K562 (cell line): Measurements from ENCODE around the gene ATP13A4. TPM values are rescaled to one million over a fixed set of nuclear protein-coding genes. Genes with fewer than 3 reads are reported as not detected.

Experiments
- BRD4 ChIP-seq: fragments of 200-600 bp; sonication (generic); IDR thresholded peaks from 2 replicates; pipeline ENCODE4 v1.6.1; 2017; ENCODE audit warnings: inconsistent platforms
- CBX1 ChIP-seq: sonication (generic); IDR thresholded peaks from 2 replicates; pipeline ENCODE4 v1.6.1; 2016; ENCODE audit warnings: antibody characterized with exemption, low read depth, mild to moderate bottlenecking
- DACH1 ChIP-seq: fragments of 450-650 bp; IDR thresholded peaks from 2 replicates; pipeline ENCODE4 v1.6.1; 2018; ENCODE audit not compliant: partially characterized antibody
- ETV5 ChIP-seq: sonication (generic); formaldehyde crosslinking; IDR thresholded peaks from 2 replicates; pipeline ENCODE4 v1.4.0; 2020; ENCODE audit warnings: low read depth, mild to moderate bottlenecking, missing genetic modification reagents
- MNT ChIP-seq, 2 experiments: fragments of 450-650 bp; conservative IDR thresholded peaks; 2 replicates each; pipeline ENCODE4 v1.6.1; 2017; ENCODE audit warnings: mild to moderate bottlenecking in 2 of 2, moderate library complexity in 2 of 2
- NELFE ChIP-seq: IDR thresholded peaks from 2 replicates; pipeline ENCODE4 v1.6.1; 2011; ENCODE audit warnings: mild to moderate bottlenecking; ENCODE audit not compliant: insufficient read depth, insufficient read length
- NFIX ChIP-seq: fragments of 250-450 bp; sonication (Bioruptor Pico); IDR thresholded peaks from 2 replicates; pipeline ENCODE4 v1.4.0; 2020; ENCODE audit warnings: low read depth, mild to moderate bottlenecking, moderate library complexity
- PHB2 ChIP-seq: fragments of 450-650 bp; IDR thresholded peaks from 2 replicates; pipeline ENCODE4 v1.6.1; 2017; ENCODE audit warnings: low read depth
- PHF20 ChIP-seq: fragments of 450-650 bp; IDR thresholded peaks from 2 replicates; pipeline ENCODE4 v1.6.1; 2018; ENCODE audit not compliant: partially characterized antibody
- PREB ChIP-seq: sonication (generic); formaldehyde crosslinking; IDR thresholded peaks from 2 replicates; pipeline ENCODE4 v1.8.1; 2023; ENCODE audit warnings: mild to moderate bottlenecking, missing genetic modification reagents
- SMAD1 ChIP-seq: fragments of 150-350 bp; IDR thresholded peaks from 2 replicates; pipeline ENCODE4 v1.6.1; 2014; ENCODE audit warnings: low read length, low read depth; ENCODE audit not compliant: partially characterized antibody
- TRIM28 ChIP-seq: fragments of 450-650 bp; IDR thresholded peaks from 2 replicates; pipeline ENCODE4 v1.6.1; 2017
- ZNF174 ChIP-seq: fragments of 250-450 bp; sonication (Bioruptor Pico); IDR thresholded peaks from 2 replicates; pipeline ENCODE4 v1.4.0; 2020; ENCODE audit warnings: mild to moderate bottlenecking
- polyA plus RNA-seq, 8 experiments: library from polyadenylated mRNA; depleted of rRNA in 4 of 8; stranded (reverse) in 5 of 8; unstranded in 3 of 8; fragments of >200 nt; fragmentation: Nextera tagmentation in 2 of 8; fragmentation: Illumina TruSeq in 1 of 8; extraction: Ambion mirVana in 2 of 8; extraction: Trizol in 1 of 8; gene quantifications; 2 replicates each; pipeline versions ENCODE4 v1.2.1 to v1.2.3, GENCODE V29; 2011 to 2014; ENCODE audit warnings: inconsistent platforms in 1 of 8, missing spikeins in 1 of 8
- total RNA-seq, 7 experiments: library from RNA; depleted of rRNA in 6 of 7; stranded (reverse); fragments of >200 nt in 6 of 7; fragmentation: Illumina TruSeq in 2 of 7; extraction: Trizol in 2 of 7; gene quantifications; 2 replicates each; pipeline versions ENCODE4 v1.2.1 to v1.2.3, GENCODE V29; 2011 to 2021; ENCODE audit warnings: low replicate concordance in 1 of 7
- TF ChIP-seq, protein P1 (sequence below): IDR thresholded peaks from 2 replicates; pipeline ENCODE4 v1.6.1; 2012; ENCODE audit warnings: low read depth, low read length, improper control_type of control experiment, borderline replicate concordance
- TF ChIP-seq, protein P2 (sequence below), 2 experiments: fragments of 450-650 bp in 1 of 2; sonication (generic) in 1 of 2; formaldehyde crosslinking; conservative IDR thresholded peaks; 2 replicates each; pipeline versions ENCODE4 v1.4.0 to v1.8.1; 2020 to 2022; ENCODE audit warnings: mild to moderate bottlenecking in 1 of 2, missing genetic modification reagents in 1 of 2
- TF ChIP-seq, protein P3 (sequence below): fragments of 450-650 bp; formaldehyde crosslinking; IDR thresholded peaks from 2 replicates; pipeline ENCODE4 v1.4.0; 2020; ENCODE audit warnings: mild to moderate bottlenecking, moderate library complexity
- TF ChIP-seq, protein P4 (sequence below): fragments of 250-450 bp; sonication (Bioruptor Pico); IDR thresholded peaks from 2 replicates; pipeline ENCODE4 v1.4.0; 2020

The ATP13A4 gene
- total and polyA plus RNA-seq, 9 of the 15 experiments (the other 6 are each of a cell fraction or from before 2014, with no cell fraction given), result 0.03 to 0.14 (median 0.07) TPM; not detected in 6

- TF ChIP-seq NFIX (CRISPR knock-in tag) (no peak), TRIM28 (no peak), PREB (no peak), MNT (conservative IDR thresholded peaks at IDR 0.05) (peak; percentile 81 to 93), BRD4 (no peak), CBX1 (peak; percentile 91; the same call in 1 of the 2 replicates), NELFE (no peak), ZNF174 (CRISPR knock-in tag) (no peak), SMAD1 (peak; percentile 19), DACH1 (no peak), PHB2 (no peak), PHF20 (peak; percentile 97), ETV5 (CRISPR knock-in tag) (peak; percentile 86)
- TF ChIP-seq, protein P1, sequence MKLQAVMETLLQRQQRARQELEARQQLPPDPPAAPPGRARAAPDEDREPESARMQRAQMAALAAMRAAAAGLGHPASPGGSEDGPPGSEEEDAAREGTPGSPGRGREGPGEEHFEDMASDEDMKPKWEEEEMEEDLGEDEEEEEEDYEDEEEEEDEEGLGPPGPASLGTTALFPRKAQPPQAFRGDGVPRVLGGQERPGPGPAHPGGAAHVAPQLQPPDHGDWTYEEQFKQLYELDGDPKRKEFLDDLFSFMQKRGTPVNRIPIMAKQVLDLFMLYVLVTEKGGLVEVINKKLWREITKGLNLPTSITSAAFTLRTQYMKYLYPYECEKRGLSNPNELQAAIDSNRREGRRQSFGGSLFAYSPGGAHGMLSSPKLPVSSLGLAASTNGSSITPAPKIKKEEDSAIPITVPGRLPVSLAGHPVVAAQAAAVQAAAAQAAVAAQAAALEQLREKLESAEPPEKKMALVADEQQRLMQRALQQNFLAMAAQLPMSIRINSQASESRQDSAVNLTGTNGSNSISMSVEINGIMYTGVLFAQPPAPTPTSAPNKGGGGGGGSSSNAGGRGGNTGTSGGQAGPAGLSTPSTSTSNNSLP, result peak; percentile 40; the same call in 1 of the 2 replicates
- TF ChIP-seq, protein P2, sequence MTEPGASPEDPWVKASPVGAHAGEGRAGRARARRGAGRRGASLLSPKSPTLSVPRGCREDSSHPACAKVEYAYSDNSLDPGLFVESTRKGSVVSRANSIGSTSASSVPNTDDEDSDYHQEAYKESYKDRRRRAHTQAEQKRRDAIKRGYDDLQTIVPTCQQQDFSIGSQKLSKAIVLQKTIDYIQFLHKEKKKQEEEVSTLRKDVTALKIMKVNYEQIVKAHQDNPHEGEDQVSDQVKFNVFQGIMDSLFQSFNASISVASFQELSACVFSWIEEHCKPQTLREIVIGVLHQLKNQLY (CRISPR knock-in tag; conservative IDR thresholded peaks at IDR 0.05), result no peak
- TF ChIP-seq, protein P3, sequence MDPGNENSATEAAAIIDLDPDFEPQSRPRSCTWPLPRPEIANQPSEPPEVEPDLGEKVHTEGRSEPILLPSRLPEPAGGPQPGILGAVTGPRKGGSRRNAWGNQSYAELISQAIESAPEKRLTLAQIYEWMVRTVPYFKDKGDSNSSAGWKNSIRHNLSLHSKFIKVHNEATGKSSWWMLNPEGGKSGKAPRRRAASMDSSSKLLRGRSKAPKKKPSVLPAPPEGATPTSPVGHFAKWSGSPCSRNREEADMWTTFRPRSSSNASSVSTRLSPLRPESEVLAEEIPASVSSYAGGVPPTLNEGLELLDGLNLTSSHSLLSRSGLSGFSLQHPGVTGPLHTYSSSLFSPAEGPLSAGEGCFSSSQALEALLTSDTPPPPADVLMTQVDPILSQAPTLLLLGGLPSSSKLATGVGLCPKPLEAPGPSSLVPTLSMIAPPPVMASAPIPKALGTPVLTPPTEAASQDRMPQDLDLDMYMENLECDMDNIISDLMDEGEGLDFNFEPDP (CRISPR knock-in tag), result no peak
- TF ChIP-seq, protein P4, sequence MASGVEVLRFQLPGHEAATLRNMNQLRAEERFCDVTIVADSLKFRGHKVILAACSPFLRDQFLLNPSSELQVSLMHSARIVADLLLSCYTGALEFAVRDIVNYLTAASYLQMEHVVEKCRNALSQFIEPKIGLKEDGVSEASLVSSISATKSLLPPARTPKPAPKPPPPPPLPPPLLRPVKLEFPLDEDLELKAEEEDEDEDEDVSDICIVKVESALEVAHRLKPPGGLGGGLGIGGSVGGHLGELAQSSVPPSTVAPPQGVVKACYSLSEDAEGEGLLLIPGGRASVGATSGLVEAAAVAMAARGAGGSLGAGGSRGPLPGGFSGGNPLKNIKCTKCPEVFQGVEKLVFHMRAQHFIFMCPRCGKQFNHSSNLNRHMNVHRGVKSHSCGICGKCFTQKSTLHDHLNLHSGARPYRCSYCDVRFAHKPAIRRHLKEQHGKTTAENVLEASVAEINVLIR (CRISPR knock-in tag), result 0 out of 2 replicates have a peak, but pooled peaks have one; percentile 31
Observed at GRCh38 chr3:193592841-193593667, 38.4 kb upstream of the ATP13A4 start, which contains the start of gene OPA1 (continued).
